Fibroblast of pulmonary artery (primary cell): ENCODE data around the gene ROBO1.

ENCODE experiments used
- DNase-seq: peaks from one replicate; pipeline ENCODE4 v3.0.0-alpha.2; 2010; ENCODE audit warnings: low read depth
- H3K4me3 ChIP-seq: replicated peaks from 2 replicates; pipeline ENCODE4 v1.5.1; 2011; ENCODE audit warnings: low read depth, mild to moderate bottlenecking, control low read depth, low read length, moderate library complexity
- TF ChIP-seq, protein P1 (sequence below): IDR thresholded peaks from 2 replicates; pipeline ENCODE4 v1.5.1; 2011; ENCODE audit warnings: mild to moderate bottlenecking, control low read depth, low read length, inconsistent platforms; ENCODE audit errors: missing control alignments

ROBO1 gene

GRCh38 chr3:78846718-78847117 lies 921.1 kb downstream of the ROBO1 start:
- TF ChIP-seq, protein P1, sequence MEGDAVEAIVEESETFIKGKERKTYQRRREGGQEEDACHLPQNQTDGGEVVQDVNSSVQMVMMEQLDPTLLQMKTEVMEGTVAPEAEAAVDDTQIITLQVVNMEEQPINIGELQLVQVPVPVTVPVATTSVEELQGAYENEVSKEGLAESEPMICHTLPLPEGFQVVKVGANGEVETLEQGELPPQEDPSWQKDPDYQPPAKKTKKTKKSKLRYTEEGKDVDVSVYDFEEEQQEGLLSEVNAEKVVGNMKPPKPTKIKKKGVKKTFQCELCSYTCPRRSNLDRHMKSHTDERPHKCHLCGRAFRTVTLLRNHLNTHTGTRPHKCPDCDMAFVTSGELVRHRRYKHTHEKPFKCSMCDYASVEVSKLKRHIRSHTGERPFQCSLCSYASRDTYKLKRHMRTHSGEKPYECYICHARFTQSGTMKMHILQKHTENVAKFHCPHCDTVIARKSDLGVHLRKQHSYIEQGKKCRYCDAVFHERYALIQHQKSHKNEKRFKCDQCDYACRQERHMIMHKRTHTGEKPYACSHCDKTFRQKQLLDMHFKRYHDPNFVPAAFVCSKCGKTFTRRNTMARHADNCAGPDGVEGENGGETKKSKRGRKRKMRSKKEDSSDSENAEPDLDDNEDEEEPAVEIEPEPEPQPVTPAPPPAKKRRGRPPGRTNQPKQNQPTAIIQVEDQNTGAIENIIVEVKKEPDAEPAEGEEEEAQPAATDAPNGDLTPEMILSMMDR = no peak
- DNase-seq = peak; percentile 41
- no peak overlapping the region for H3K4me3 ChIP-seq

GRCh38 chr3:78845605-78846004 lies 922.2 kb downstream of the ROBO1 start:
- TF ChIP-seq, protein P1 = no peak
- DNase-seq = no peak
- no peak overlapping the region for H3K4me3 ChIP-seq

DNA sequence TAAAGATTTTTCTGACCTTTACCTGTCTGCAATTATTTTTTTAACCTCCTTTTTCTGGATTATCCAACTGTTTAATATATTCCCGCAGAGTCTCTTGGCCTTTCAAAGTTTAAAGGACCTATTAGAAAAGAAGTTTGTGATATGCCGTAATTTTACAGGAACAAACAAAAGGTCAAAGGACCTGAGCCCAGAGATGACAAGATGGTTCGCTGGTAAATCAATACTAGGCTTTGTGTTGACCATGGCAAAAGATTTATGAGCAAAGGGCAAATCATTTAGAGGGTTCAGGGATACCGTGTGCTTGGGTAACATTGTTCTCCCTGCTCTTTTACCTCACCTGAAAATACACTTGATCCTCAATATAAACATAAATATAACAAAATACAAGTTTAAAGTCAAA lies 923.5 kb downstream of the ROBO1 start:
- TF ChIP-seq, protein P1 = no peak
- H3K4me3 ChIP-seq = no peak overlapping the region
- no peak for DNase-seq

DNA sequence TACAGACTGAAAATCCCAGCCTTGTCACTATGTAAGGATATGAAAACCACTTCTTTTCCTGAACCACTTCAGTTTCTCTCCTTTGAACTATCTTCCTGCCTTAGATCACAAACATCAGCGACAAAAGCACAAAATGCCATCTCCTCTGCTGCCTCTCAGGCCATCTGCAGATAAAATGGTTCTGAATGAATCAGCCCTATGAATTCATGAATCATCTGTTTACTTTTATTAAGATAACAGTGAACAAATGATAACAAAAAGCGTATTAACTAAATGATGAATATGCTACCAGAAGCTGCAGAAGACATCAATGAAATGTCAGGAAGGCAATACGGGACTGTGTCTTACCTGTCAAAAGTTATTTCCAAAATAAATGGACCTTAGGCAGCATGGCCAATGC lies 928.1 kb downstream of the ROBO1 start:
- TF ChIP-seq, protein P1 = no peak
- no peak for DNase-seq
- H3K4me3 ChIP-seq = no peak overlapping the region

DNA sequence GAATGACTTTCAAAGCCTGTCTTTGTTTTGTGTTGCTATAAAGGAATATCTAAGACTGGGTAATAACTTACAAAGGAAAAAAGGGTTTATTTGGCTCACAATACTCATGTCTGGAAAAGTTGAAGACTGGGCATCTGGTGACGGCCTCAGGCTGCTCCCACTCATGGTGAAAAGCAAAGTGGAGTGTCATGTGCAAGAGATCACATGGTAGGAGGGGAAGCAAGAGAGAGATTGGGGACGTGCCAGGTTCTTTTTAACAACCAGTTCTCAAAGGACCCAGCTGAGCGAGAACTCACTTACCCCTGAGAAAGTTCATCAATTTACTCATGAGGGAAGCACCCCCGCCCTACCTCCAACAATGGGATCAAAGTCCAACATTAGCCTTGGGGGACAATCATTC lies 929.4 kb downstream of the ROBO1 start:
- no peak for DNase-seq
- TF ChIP-seq, protein P1 = no peak
- H3K4me3 ChIP-seq = no peak overlapping the region

DNA sequence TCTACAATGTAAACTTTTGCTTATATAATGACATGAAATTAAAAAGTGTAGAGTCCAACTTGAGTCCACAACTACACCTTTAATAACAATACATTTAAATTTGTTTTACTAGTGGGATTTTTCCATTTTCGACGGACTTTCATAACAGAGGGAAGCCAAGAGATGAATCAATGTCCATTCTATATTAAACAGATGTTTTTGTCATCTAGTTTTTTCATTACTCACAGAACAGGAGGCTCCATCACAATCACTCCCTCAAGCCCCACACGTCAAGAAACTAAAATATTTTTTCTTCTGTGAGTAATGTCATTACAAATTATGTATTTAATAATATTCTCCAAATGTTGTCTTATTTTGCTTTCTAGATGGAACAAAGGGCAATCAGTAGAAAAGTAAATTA lies 932.9 kb downstream of the ROBO1 start:
- DNase-seq = no peak
- TF ChIP-seq, protein P1 = no peak
- H3K4me3 ChIP-seq = no peak overlapping the region

- TF ChIP-seq, protein P1 = no peak
- DNase-seq = no peak
- no peak overlapping the region for H3K4me3 ChIP-seq
These were observed 935.0 kb downstream of the ROBO1 start for GRCh38 chr3:78832785-78833204.
